Smooth muscle cell (in vitro differentiated cells): ENCODE data around the gene SLC25A23. TPM values are rescaled to one million over a fixed set of nuclear protein-coding genes. Genes with fewer than 3 reads are reported as not detected.

ENCODE experiments used
- DNase-seq: peaks from one replicate; lab custom pipeline; 2025; ENCODE audit not compliant: unreplicated experiment; lab: John Stamatoyannopoulos, UW
- H2AFZ ChIP-seq: fragments of 200-600 bp; sonication (generic); 2 replicates; pipeline ENCODE4 v1.6.0; 2016; ENCODE audit warnings: antibody characterized with exemption, low read depth, mild to moderate bottlenecking
- H3F3A ChIP-seq: fragments of 200-600 bp; sonication (generic); 2 replicates; pipeline ENCODE4 v1.6.0; 2017; ENCODE audit warnings: antibody characterized with exemption, low read depth
- H3K27ac ChIP-seq: fragments of 200-600 bp; sonication (generic); 2 replicates; pipeline ENCODE4 v1.5.1; 2016; ENCODE audit warnings: low read depth, mild to moderate bottlenecking
- H3K27me3 ChIP-seq: fragments of 200-600 bp; sonication (generic); 2 replicates; pipeline ENCODE4 v1.6.1; 2016; ENCODE audit warnings: low read depth, mild to moderate bottlenecking
- H3K36me3 ChIP-seq: fragments of 200-600 bp; sonication (generic); 2 replicates; pipeline ENCODE4 v1.5.1; 2016; ENCODE audit warnings: low read depth
- H3K4me1 ChIP-seq: fragments of 200-600 bp; sonication (generic); 2 replicates; pipeline ENCODE4 v1.5.1; 2016; ENCODE audit warnings: low read depth
- H3K4me2 ChIP-seq: fragments of 200-600 bp; sonication (generic); 2 replicates; pipeline ENCODE4 v1.6.0; 2016; ENCODE audit warnings: mild to moderate bottlenecking
- H3K4me3 ChIP-seq: fragments of 200-600 bp; sonication (generic); 2 replicates; pipeline ENCODE4 v1.5.1; 2016; ENCODE audit warnings: mild to moderate bottlenecking
- H3K79me2 ChIP-seq: fragments of 200-600 bp; sonication (generic); 2 replicates; pipeline ENCODE4 v1.6.0; 2016; ENCODE audit warnings: low read depth, mild to moderate bottlenecking
- H3K9ac ChIP-seq: fragments of 200-600 bp; sonication (generic); 2 replicates; pipeline ENCODE4 v1.6.0; 2016; ENCODE audit warnings: low read depth
- H3K9me3 ChIP-seq: fragments of 200-600 bp; sonication (generic); replicated peaks from 2 replicates; pipeline ENCODE4 v1.5.1; 2016; ENCODE audit warnings: low read depth
- H4K20me1 ChIP-seq: fragments of 200-600 bp; sonication (generic); 2 replicates; pipeline ENCODE4 v1.6.0; 2016; ENCODE audit warnings: low read depth
- WGBS: methylation state at CpG from one replicate; pipeline ENCODE4 v1.1.7; 2016; ENCODE audit warnings: low lambda C conversion rate; 5-methylcytosine and 5-hydroxymethylcytosine counted together
- polyA plus RNA-seq: library from polyadenylated mRNA; unstranded; fragments of >200 nt; fragmentation: Nextera tagmentation; extraction: Ambion mirVana; gene quantifications from 2 replicates; pipeline ENCODE4 v1.2.1, GENCODE V29; 2016
- total RNA-seq: library from RNA; depleted of rRNA; stranded (reverse); fragments of >200 nt; gene quantifications from 2 replicates; pipeline ENCODE4 v1.2.3, GENCODE V29; 2014
- TF ChIP-seq, protein P1 (sequence below): fragments of 200-600 bp; sonication (generic); IDR thresholded peaks from 2 replicates; pipeline ENCODE4 v1.5.1; 2017; ENCODE audit warnings: borderline replicate concordance, mild to moderate bottlenecking, antibody characterized with exemption; ENCODE audit not compliant: insufficient read depth, poor library complexity, severe bottlenecking

The SLC25A23 gene
- total and polyA plus RNA-seq, 2 experiments from 2014 or later, result 57.1 to 58.7 TPM

DNA sequence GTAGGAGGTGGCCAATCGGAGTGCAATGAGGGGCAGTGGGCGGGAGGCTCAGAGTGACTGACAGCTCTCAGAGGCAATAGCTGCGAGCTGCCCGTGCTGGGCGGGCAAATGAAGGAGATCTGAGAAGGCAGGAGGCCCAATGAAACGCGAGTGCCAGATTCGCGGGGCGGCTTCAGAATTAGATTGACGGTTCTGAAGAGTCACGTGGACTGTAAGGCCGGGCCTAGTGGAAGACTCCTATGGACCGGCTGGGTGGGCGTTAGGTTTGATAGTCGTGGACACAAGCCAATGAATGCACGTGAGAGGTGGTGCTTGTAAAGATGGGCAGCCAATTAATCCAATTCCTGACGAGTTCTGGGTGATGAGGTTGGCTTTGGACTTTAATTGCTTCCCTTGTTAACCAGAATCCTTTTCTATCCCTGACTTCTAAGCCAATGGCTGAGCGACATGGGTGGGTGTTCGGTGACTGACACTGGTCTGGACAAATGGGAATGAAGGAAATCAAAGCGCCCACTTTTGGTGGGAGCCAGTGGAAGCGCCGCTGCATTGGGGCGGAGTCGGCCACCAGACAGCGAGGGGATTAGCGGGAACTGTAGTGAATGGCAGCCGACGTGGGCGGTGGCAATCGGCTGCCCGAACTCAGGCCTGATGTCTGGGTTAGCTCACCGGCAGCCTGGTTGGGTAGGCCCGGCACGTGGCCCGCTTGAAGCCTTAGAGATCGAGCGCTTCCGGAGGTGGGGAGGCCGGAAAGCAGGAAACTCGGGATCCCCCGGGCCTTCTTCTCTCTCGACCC is 34.5 kb downstream of the SLC25A23 start:
- Histone ChIP-seq H3K4me2 (no peak overlapping the region), H3K27me3 (peaks cover 6% of the 10 kb centered on the region), H3K9ac (no peak overlapping the region), H3K4me3 (no peak overlapping the region), H3K79me2 (peaks cover 40% of the 10 kb centered on the region), H3K36me3 (no peaks in the 10 kb centered on the region), H3K4me1 (peaks cover 11% of the 10 kb centered on the region), H3K9me3 (no peaks in the 10 kb centered on the region), H3K27ac (peak overlapping the region; percentile 37), H4K20me1 (peaks cover 40% of the 10 kb centered on the region), H3F3A (no peaks in the 10 kb centered on the region), H2AFZ (no peak overlapping the region)
- 10% methylated on average over 40 of the region's 43 CpGs for WGBS
- TF ChIP-seq, protein P1, sequence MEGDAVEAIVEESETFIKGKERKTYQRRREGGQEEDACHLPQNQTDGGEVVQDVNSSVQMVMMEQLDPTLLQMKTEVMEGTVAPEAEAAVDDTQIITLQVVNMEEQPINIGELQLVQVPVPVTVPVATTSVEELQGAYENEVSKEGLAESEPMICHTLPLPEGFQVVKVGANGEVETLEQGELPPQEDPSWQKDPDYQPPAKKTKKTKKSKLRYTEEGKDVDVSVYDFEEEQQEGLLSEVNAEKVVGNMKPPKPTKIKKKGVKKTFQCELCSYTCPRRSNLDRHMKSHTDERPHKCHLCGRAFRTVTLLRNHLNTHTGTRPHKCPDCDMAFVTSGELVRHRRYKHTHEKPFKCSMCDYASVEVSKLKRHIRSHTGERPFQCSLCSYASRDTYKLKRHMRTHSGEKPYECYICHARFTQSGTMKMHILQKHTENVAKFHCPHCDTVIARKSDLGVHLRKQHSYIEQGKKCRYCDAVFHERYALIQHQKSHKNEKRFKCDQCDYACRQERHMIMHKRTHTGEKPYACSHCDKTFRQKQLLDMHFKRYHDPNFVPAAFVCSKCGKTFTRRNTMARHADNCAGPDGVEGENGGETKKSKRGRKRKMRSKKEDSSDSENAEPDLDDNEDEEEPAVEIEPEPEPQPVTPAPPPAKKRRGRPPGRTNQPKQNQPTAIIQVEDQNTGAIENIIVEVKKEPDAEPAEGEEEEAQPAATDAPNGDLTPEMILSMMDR, result no peak
- peak; percentile 94 for DNase-seq

GRCh38 chr19:6424195-6424938 is 35.2 kb downstream of the SLC25A23 start, which contains the start of gene KHSRP:
Gene KHSRP (minus strand): TSS chr19:6424811. CDS start chr19:6424701, 110 bp downstream.
- H3K4me2 ChIP-seq, result peak within 1 kb of the TSS; percentile 94
- H3F3A ChIP-seq, result no peaks in the 10 kb centered on the region
- peaks cover 11% of the 10 kb centered on the region for H3K4me1 ChIP-seq
- peak within 1 kb of the TSS; percentile 89 for H3K9ac ChIP-seq
- H3K27me3 ChIP-seq, result no peaks in the 10 kb centered on the region
- no peak within 1 kb of the TSS for H2AFZ ChIP-seq
- 2% methylated on average over 31 of the region's 114 CpGs for WGBS
- DNase-seq, result no peak
- TF ChIP-seq, protein P1, result no peak
- H3K9me3 ChIP-seq, result no peaks in the 10 kb centered on the region
- H3K4me3 ChIP-seq, result peak within 1 kb of the TSS; percentile 94
- H3K27ac ChIP-seq, result peak within 1 kb of the TSS; percentile 42
- H3K36me3 ChIP-seq, result no peaks in the 10 kb centered on the region
- H3K79me2 ChIP-seq, result peaks cover 48% of the 10 kb centered on the region
- H4K20me1 ChIP-seq, result peaks cover 48% of the 10 kb centered on the region

- H3F3A ChIP-seq, result no peaks in the 10 kb centered on the region
- no peaks in the 10 kb centered on the region for H3K9me3 ChIP-seq
- peak overlapping the region; percentile 42 for H3K27ac ChIP-seq
- H3K4me1 ChIP-seq, result peaks cover 11% of the 10 kb centered on the region
- no peaks in the 10 kb centered on the region for H3K36me3 ChIP-seq
- peak overlapping the region; percentile 94 for H3K4me3 ChIP-seq
- H3K4me2 ChIP-seq, result peak overlapping the region; percentile 94
- TF ChIP-seq, protein P1, result no peak
- peak overlapping the region; percentile 89 for H3K9ac ChIP-seq
- peak; percentile 18 for DNase-seq
- H4K20me1 ChIP-seq, result peaks cover 55% of the 10 kb centered on the region
- H2AFZ ChIP-seq, result no peak overlapping the region
- peaks cover 48% of the 10 kb centered on the region for H3K79me2 ChIP-seq
- H3K27me3 ChIP-seq, result no peaks in the 10 kb centered on the region
- 2% methylated on average over 20 of the region's 20 CpGs for WGBS
Observed at GRCh38 chr19:6423499-6424194, 35.9 kb downstream of the SLC25A23 start.
